HL-60 (cell line): ENCODE results near the gene IL17C.

ENCODE experiments used
- DNase-seq, 2 experiments: peaks; one replicate each; pipeline ENCODE4 v3.0.0-alpha.2; 2010 to 2020; ENCODE audit warnings: low read depth in 1 of 2, low spot score in 1 of 2
- H3K27ac ChIP-seq: fragments of 250-450 bp; sonication (Bioruptor Pico); replicated peaks from 2 replicates; pipeline ENCODE4 v1.5.1; 2020; ENCODE audit warnings: mild to moderate bottlenecking, moderate library complexity
- H3K27me3 ChIP-seq: fragments of 250-450 bp; sonication (Bioruptor Pico); 2 replicates; pipeline ENCODE4 v1.5.1; 2021; ENCODE audit warnings: mild to moderate bottlenecking, moderate library complexity; ENCODE audit not compliant: insufficient read depth, poor library complexity, severe bottlenecking
- H3K4me3 ChIP-seq: replicated peaks from 2 replicates; pipeline ENCODE4 v1.5.1; 2011; ENCODE audit warnings: mild to moderate bottlenecking, control low read depth, low read length; ENCODE audit not compliant: insufficient read depth
- CTCF ChIP-seq: IDR thresholded peaks from one replicate; pipeline ENCODE4 v1.5.1; 2011; ENCODE audit warnings: low read length, control low read depth, inconsistent platforms; ENCODE audit not compliant: insufficient read depth
- GABPA ChIP-seq: IDR thresholded peaks from 2 replicates; pipeline ENCODE4 v1.6.1; 2012; ENCODE audit warnings: low read depth
- POLR2AphosphoS5 ChIP-seq: IDR thresholded peaks from 2 replicates; pipeline ENCODE4 v1.6.1; 2012; ENCODE audit warnings: low read depth
- REST ChIP-seq: IDR thresholded peaks from 2 replicates; pipeline ENCODE4 v1.6.1; 2012; ENCODE audit warnings: low read depth; ENCODE audit not compliant: insufficient replicate concordance
- SPI1 ChIP-seq: IDR thresholded peaks from 2 replicates; pipeline ENCODE4 v1.6.1; 2012; ENCODE audit warnings: low read depth, mild to moderate bottlenecking, borderline replicate concordance

The IL17C gene

GRCh38 chr16:88681084-88681680 lies 42.8 kb downstream of the IL17C start:
- Histone ChIP-seq H3K4me3 (no peak overlapping the region), H3K27ac (peak overlapping the region; percentile 89), H3K27me3 (no peaks in the 10 kb centered on the region)
- peak in 1 of 2 experiments; percentile 65 for DNase-seq
- TF ChIP-seq SPI1 (no peak), POLR2AphosphoS5 (no peak), REST (no peak), GABPA (no peak), CTCF (no peak)

GRCh38 chr16:88681709-88682451 lies 43.5 kb downstream of the IL17C start:
- Histone ChIP-seq H3K4me3 (no peak overlapping the region), H3K27ac (peak overlapping the region; percentile 89), H3K27me3 (no peaks in the 10 kb centered on the region)
- peak; percentile 91 for TF ChIP-seq SPI1
- TF ChIP-seq CTCF: no peak
- TF ChIP-seq REST: no peak
- peak; percentile 79 to 86 for DNase-seq

GRCh38 chr16:88684569-88685155 lies 46.3 kb downstream of the IL17C start:
- Histone ChIP-seq H3K27me3 (no peaks in the 10 kb centered on the region), H3K4me3 (no peak overlapping the region)

More at GRCh38 chr16:88684569-88685155, 46.3 kb downstream of the IL17C start:
- no peak for TF ChIP-seq POLR2AphosphoS5
- TF ChIP-seq SPI1: no peak
- no peak for TF ChIP-seq REST
- TF ChIP-seq GABPA: no peak
- TF ChIP-seq CTCF: no peak
- no peak for DNase-seq
- no peak overlapping the region for H3K27ac ChIP-seq
